ENCODE data around the gene PRKG1.

Gene PRKG1

DNA sequence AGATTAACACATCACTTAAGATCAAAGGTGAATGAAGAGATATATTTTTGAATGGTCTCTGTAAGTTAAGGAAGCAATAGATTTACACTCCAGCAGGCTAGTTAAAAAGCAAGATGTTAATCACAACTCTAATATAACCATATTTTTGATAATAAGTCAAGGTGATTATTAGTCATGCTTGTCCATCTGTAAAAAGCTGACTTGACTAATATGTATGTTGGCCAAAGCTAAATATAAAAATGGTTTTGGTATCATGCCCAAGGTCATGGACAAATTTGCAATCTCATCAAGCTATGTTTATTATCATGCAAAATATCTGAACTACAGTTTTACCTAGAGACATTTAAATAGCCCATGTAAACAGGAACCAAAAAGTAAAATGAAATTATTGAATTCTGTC is 727.7 kb downstream of the PRKG1 start:
- DNase-seq (ENCODE audit: low spot score in 2 of 2), result no peak
- no peaks in the 10 kb centered on the region for H3K27me3 ChIP-seq (ENCODE audit: low read depth)
- no peaks in the 10 kb centered on the region for H3K9me3 ChIP-seq
- in situ Hi-C loops (cut with MboI; ENCODE audit: low sequenced_read_pairs), result no loop called here
- no peak overlapping the region for H3K4me3 ChIP-seq
- H3K36me3 ChIP-seq (replicated peaks), result no peaks in the 10 kb centered on the region
- no peaks in the 10 kb centered on the region for H3K4me1 ChIP-seq

GRCh38 chr10:51804866-51805265 is 730.6 kb downstream of the PRKG1 start:
- H3K9me3 ChIP-seq, result no peaks in the 10 kb centered on the region
- DNase-seq (ENCODE audit: low spot score in 2 of 2), result no peak
- no peaks in the 10 kb centered on the region for H3K36me3 ChIP-seq (replicated peaks)
- no peak overlapping the region for H3K4me3 ChIP-seq
- no peaks in the 10 kb centered on the region for H3K4me1 ChIP-seq
- in situ Hi-C loops (cut with MboI; ENCODE audit: low sequenced_read_pairs), result no loop called here
- H3K27me3 ChIP-seq (ENCODE audit: low read depth), result no peaks in the 10 kb centered on the region

- H3K4me3 ChIP-seq, result no peak overlapping the region
- no peaks in the 10 kb centered on the region for H3K27me3 ChIP-seq (ENCODE audit: low read depth)
- no peaks in the 10 kb centered on the region for H3K9me3 ChIP-seq
- DNase-seq (ENCODE audit: low spot score in 2 of 2), result no peak
- in situ Hi-C loops (cut with MboI; ENCODE audit: low sequenced_read_pairs), result no loop called here
- no peaks in the 10 kb centered on the region for H3K36me3 ChIP-seq (replicated peaks)
- H3K4me1 ChIP-seq, result no peaks in the 10 kb centered on the region
Measured at GRCh38 chr10:51806079-51806835, 732.0 kb downstream of the PRKG1 start.

DNA sequence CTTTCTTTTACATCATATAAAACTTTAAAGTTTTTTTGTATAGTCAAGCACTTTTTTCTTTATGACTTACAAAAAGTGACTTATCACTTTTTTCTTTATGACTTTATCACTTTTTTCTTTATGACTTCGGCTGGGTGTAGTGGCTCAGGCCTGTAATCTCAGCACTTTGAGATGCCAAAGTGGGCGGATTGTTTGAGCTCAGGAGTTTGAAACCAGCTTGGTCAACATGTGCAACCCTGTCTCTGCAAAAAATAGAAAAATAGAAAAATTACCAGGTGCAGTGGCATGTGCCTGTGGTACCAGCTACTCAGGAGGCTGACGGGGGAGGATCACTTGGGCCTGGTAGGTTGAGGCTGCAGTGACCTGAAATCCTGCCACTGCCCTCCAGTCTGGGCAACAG is 733.9 kb downstream of the PRKG1 start:
- no peak for DNase-seq (ENCODE audit: low spot score in 2 of 2)
- no peak overlapping the region for H3K4me3 ChIP-seq
- H3K27me3 ChIP-seq (ENCODE audit: low read depth), result no peaks in the 10 kb centered on the region
- H3K4me1 ChIP-seq, result no peaks in the 10 kb centered on the region
- no peaks in the 10 kb centered on the region for H3K36me3 ChIP-seq (replicated peaks)
- in situ Hi-C loops (cut with MboI; ENCODE audit: low sequenced_read_pairs), result no loop called here
- no peaks in the 10 kb centered on the region for H3K9me3 ChIP-seq

DNA sequence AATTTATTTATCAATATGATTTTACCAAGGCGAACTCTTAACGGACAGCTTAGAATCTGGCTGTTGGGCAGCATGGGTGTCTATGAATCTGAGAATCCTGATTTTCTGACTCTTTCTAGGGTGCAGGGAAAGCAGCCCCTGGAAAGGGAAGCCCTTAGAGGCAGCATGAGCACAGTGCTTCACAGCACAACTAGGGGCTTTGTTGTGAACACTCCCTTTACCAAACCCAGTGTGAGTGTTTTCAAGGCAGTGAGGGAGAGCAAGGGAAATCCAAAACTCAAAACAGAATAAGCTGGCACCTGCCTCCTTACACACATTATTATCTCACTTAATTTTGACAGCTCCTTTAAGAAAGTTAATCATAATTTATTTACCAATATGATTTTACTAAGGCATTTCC is 741.4 kb downstream of the PRKG1 start:
- no peak overlapping the region for H3K4me3 ChIP-seq
- H3K27me3 ChIP-seq (ENCODE audit: low read depth), result no peaks in the 10 kb centered on the region
- in situ Hi-C loops (cut with MboI; ENCODE audit: low sequenced_read_pairs), result no loop called here
- H3K36me3 ChIP-seq (replicated peaks), result no peaks in the 10 kb centered on the region
- no peak for DNase-seq (ENCODE audit: low spot score in 2 of 2)
- no peaks in the 10 kb centered on the region for H3K9me3 ChIP-seq
- no peaks in the 10 kb centered on the region for H3K4me1 ChIP-seq

DNA sequence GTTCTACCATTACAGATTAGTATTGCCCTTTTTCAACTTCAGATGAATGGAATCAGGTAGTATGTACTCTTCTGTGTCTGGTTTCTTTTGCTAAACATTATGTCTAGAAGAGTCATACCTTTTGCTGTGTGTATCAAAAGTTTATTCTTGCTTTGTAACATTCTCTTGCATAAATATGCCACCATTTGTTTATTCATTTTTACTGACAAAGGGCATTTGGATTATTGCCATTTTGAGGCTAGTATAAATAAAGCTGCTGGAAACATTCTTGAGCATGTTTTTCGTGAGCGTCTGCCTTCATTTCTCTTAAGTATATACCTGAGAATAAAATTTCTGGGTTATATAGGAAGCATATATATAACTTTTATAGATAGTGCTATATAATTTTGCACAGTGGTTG is 746.8 kb downstream of the PRKG1 start:
- H3K36me3 ChIP-seq (replicated peaks), result no peaks in the 10 kb centered on the region
- in situ Hi-C loops (cut with MboI; ENCODE audit: low sequenced_read_pairs), result no loop called here
- no peaks in the 10 kb centered on the region for H3K9me3 ChIP-seq
- H3K4me1 ChIP-seq, result no peaks in the 10 kb centered on the region
- H3K27me3 ChIP-seq (ENCODE audit: low read depth), result no peaks in the 10 kb centered on the region
- no peak for DNase-seq (ENCODE audit: low spot score in 2 of 2)
- no peak overlapping the region for H3K4me3 ChIP-seq

DNA sequence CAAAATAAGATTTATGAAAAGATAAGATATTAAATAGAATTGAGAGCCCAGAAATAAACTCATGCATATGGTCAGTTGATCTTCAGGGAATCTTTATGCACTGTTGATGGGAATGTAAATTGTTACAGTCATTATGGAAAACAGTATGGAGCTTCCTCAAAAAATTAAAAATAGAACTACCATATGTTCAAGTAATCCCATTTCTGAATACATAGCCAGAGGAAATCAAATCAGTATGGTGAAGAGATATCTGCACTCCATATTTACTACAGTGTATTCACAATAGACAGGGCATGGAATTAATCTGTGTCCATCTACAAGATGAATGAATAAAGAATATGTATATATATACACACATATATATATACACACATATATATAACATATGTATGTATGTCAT is 747.5 kb downstream of the PRKG1 start:
- H3K9me3 ChIP-seq, result no peaks in the 10 kb centered on the region
- in situ Hi-C loops (cut with MboI; ENCODE audit: low sequenced_read_pairs), result no loop called here
- no peak for DNase-seq (ENCODE audit: low spot score in 2 of 2)
- no peak overlapping the region for H3K4me3 ChIP-seq
- H3K27me3 ChIP-seq (ENCODE audit: low read depth), result no peaks in the 10 kb centered on the region
- no peaks in the 10 kb centered on the region for H3K4me1 ChIP-seq
- H3K36me3 ChIP-seq (replicated peaks), result no peaks in the 10 kb centered on the region

GRCh38 chr10:51832652-51833383 is 758.5 kb downstream of the PRKG1 start:
- Histone ChIP-seq H3K4me1 (no peaks in the 10 kb centered on the region), H3K36me3 (replicated peaks) (no peaks in the 10 kb centered on the region), H3K27me3 (ENCODE audit: low read depth) (no peaks in the 10 kb centered on the region), H3K9me3 (no peaks in the 10 kb centered on the region), H3K4me3 (no peak overlapping the region)
- DNase-seq (ENCODE audit: low spot score in 2 of 2), result peak in 1 of 2 experiments; percentile 6
- in situ Hi-C loops (cut with MboI; ENCODE audit: low sequenced_read_pairs), result no loop called here

DNA sequence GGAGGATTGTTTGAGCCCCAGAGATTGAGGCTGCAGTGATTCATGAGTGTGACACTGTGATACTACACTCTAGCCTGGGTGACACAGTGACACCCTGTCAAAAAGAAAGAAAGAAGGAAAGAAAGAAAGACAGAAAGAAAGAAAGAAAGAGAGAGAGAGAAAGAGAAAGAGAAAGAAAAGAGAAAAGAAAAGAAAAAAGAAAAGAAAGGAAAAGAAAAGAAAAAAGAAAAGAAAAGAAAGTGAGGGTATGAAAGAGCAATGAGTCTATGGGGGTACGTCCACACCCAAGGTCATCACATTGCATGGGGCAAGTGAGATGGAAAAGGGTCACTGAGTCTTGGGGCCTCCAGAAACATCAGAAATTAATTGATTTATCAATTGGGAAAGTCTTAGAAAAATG is 760.3 kb downstream of the PRKG1 start:
- in situ Hi-C loops (cut with MboI; ENCODE audit: low sequenced_read_pairs), result no loop called here
- Histone ChIP-seq H3K4me3 (no peak overlapping the region), H3K9me3 (no peaks in the 10 kb centered on the region)

GRCh38 chr10:51838471-51838870 is 764.2 kb downstream of the PRKG1 start:
- Histone ChIP-seq H3K9me3 (no peaks in the 10 kb centered on the region), H3K36me3 (replicated peaks) (no peaks in the 10 kb centered on the region), H3K4me3 (no peak overlapping the region), H3K27me3 (ENCODE audit: low read depth) (no peaks in the 10 kb centered on the region), H3K4me1 (no peaks in the 10 kb centered on the region)
- in situ Hi-C loops (cut with MboI; ENCODE audit: low sequenced_read_pairs), result no loop called here
- no peak for DNase-seq (ENCODE audit: low spot score in 2 of 2)

More for the DNA sequence above, 760.3 kb downstream of the PRKG1 start:
- Histone ChIP-seq H3K36me3 (replicated peaks) (no peaks in the 10 kb centered on the region), H3K4me1 (no peaks in the 10 kb centered on the region), H3K27me3 (ENCODE audit: low read depth) (no peaks in the 10 kb centered on the region)
- DNase-seq (ENCODE audit: low spot score in 2 of 2), result no peak

DNA sequence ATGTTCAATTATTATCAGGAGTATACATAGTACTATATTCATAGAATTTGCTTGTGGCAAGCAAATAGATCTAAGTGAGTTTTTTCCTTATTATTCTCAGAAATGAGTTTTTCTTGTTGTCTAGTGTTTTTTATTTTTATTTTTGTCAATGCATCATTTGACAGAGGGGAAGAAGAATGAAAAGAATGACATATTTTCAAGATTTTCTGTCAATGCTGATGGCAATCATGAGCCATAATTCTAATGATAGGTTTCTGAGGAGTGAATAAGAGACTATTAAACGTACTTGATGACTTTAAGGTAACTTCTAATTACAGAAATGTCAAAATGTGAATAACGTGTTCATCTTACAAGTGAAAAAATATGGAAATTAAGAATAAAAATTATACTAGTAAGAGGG is 769.7 kb downstream of the PRKG1 start:
- in situ Hi-C loops (cut with MboI; ENCODE audit: low sequenced_read_pairs), result no loop called here
- H3K36me3 ChIP-seq (replicated peaks), result no peaks in the 10 kb centered on the region
- H3K27me3 ChIP-seq (ENCODE audit: low read depth), result no peaks in the 10 kb centered on the region; the same call in 1 of the 2 replicates
- no peak for DNase-seq (ENCODE audit: low spot score in 2 of 2)
- H3K9me3 ChIP-seq, result no peaks in the 10 kb centered on the region
- H3K4me3 ChIP-seq, result no peak overlapping the region
- H3K4me1 ChIP-seq, result no peaks in the 10 kb centered on the region

DNA sequence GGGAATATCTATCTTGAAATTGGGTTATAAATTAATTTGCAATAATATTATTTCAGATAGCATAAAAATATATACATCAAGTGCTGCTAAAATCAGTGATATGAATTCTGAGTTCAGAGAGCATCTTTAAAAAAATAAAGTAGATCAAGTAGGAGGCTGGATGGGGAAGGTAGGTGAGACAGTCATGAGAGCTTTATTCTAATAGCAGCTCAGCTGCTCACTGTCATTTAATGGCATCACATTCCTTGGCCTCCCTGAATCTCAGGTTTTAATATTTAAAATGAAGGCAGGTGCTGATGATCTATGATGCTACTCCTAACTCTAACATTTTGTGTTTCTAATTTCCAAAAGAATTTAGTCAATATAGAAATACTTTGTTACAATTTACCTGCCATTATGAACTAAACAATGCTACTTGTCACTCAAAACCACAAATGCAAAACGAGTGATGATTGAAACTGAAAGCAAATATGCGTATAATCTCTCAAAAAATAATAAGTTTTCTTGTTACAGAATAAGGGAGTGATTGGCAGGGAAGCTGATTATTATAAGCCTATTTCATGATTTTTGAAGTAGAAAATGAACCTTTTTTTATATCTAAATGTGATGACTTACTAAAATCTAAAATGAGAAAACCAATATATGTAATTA is 772.7 kb downstream of the PRKG1 start:
- Histone ChIP-seq H3K4me1 (no peaks in the 10 kb centered on the region), H3K9me3 (no peaks in the 10 kb centered on the region), H3K27me3 (ENCODE audit: low read depth) (no peaks in the 10 kb centered on the region; the same call in 1 of the 2 replicates), H3K4me3 (no peak overlapping the region), H3K36me3 (replicated peaks) (no peaks in the 10 kb centered on the region)
- no peak for DNase-seq (ENCODE audit: low spot score in 2 of 2)
- in situ Hi-C loops (cut with MboI; ENCODE audit: low sequenced_read_pairs), result no loop called here

GRCh38 chr10:51852297-51852696 is 778.0 kb downstream of the PRKG1 start:
- no peak for DNase-seq (ENCODE audit: low spot score in 2 of 2)
- no peak overlapping the region for H3K4me3 ChIP-seq
- H3K36me3 ChIP-seq (replicated peaks), result no peaks in the 10 kb centered on the region
- no peaks in the 10 kb centered on the region for H3K4me1 ChIP-seq
- in situ Hi-C loops (cut with MboI; ENCODE audit: low sequenced_read_pairs), result no loop called here
- H3K27me3 ChIP-seq (ENCODE audit: low read depth), result no peaks in the 10 kb centered on the region; the same call in 1 of the 2 replicates
- no peaks in the 10 kb centered on the region for H3K9me3 ChIP-seq

DNA sequence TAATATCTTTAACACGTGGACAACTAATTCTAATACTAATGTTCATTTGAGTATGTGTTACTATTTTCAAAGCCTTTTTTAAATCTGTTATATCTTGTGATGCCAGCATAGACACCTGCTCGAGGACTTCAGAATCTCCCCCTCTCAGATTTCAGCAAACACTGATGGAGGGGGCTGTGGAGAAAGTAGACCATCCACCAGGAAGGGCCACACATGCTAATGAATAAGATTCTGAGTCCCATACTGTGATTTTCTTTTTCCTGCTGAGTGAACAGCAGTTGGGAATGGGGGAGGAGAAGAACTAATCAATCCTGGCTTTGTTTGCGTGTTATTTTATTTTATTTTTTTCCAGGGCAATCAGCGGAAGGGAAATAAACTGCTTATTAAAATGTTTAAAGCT is 783.0 kb downstream of the PRKG1 start:
- in situ Hi-C loops (cut with MboI; ENCODE audit: low sequenced_read_pairs), result no loop called here
- no peak for DNase-seq (ENCODE audit: low spot score in 2 of 2)
- no peaks in the 10 kb centered on the region for H3K9me3 ChIP-seq

More for the DNA sequence above, 783.0 kb downstream of the PRKG1 start:
- Histone ChIP-seq H3K4me1 (no peaks in the 10 kb centered on the region), H3K36me3 (replicated peaks) (no peaks in the 10 kb centered on the region), H3K4me3 (no peak overlapping the region), H3K27me3 (ENCODE audit: low read depth) (no peaks in the 10 kb centered on the region)

Measured in HAP-1 (cell line).